GM04503 (cell line): ENCODE data around the gene TRIM2.

Source experiments
- DNase-seq: peaks from one replicate; pipeline ENCODE4 v3.0.0-alpha.2; 2012; ENCODE audit warnings: low read depth

TRIM2 gene

DNA sequence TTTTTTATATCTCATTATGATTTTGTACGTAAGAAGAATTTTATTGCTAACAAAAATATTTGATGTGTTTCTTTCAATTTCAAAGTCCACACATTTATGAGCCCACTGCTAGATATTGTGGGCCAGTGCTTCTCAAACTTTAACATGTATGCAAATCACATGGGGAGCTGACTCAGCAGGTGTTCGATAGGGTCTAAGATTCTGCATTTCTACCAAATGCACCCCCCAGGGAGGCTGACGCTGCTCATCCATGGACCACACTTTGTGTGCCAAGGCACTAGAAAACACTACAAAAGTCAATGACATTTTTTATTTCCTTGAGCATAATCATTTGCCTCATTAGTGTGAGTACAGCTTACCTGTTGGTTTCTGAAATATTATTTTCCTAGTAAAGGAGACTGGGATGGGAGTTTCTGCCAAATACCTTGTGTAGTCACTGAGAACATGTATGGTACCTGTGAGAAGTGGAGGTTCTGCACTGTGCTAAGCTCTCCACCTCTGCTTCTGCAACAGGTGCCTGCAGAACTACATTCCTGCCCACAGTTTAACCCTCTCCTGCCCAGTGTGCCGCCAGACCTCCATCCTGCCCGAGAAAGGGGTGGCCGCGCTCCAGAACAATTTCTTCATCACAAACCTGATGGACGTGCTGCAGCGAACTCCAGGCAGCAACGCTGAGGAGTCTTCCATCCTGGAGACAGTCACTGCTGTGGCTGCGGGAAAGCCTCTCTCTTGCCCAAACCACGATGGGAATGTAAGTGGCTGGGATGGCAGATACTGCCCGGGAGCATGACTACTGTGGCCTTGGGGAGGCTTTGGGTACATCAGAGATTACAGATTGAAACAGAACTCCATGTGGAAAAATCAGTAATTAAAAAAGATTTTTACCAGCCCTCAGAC lies 71.4 kb downstream of the TRIM2 start:
- DNase-seq: no peak

DNA sequence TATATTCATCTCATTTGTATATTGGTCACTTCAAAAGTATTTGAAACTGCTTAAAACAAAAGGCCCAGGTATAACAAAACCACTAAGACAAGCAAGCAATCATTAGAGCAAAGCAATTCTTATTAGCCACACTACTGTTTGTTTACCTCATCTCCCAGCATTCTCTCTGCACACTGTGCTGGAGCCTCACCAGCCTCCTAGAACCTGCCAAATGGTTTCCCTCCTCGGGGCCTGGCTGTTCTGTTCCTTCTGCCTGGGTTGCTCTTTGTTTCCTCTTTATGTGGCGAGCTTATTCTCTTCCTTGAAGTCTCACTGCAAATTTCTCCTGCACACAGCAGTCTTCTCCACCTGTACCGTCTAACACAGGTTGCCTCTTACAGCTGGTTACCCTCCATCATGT lies 72.7 kb downstream of the TRIM2 start:
- DNase-seq: no peak

DNA sequence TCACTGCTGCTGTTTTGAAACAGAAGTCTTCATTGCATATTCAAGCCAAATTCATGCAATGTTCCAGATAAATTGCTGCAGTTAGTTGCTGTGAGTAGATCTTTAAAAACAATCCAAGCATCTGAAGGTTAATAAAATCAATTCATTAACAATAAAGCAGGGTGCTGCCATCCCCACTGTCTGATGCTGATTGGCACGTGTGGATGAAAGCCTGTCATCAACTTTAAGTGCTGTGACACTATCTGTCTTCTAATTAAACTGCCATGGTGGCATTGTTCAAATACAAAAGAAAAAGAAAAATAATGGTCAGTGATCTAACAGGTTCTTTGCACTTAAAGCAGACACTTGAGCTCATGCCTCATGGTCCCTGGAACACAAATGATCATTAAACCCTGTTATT lies 77.2 kb downstream of the TRIM2 start:
- DNase-seq: no peak

DNA sequence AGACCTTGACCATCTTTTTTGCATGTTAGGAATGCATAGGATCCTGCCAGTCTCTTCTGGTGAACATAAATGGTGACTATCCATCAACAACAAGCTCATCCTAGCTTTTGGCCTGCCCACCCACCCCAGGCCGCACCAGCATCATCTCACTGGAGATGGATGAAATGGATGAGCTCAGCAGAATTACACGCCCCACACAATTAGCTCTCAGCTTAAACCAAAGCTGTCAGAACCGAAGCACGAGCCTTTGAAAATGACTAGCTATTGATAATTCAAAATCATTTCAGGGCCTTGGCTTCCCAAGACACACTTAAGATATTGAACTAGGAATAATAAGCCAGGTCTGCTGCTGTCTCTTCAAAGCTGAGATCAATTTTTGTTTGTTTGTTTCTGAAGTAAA lies 77.8 kb downstream of the TRIM2 start:
- no peak for DNase-seq

DNA sequence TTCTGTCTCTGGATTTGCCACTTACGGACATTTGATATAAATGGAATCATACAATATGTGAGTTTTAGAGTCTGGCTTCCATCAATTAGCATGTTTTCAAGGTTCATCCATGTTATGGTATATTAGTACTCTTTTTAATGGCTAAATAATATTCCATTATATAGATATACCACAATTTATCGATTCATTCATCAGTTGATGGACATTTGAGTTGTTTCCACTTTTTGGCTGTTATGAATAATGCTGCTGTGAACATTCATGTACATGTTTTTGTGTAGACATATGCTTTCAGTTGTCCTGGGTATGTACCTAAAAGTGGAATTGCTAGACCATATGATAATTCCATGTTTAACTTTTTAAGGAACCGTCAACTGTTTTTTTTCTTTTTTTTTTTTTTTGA lies 79.0 kb downstream of the TRIM2 start:
- DNase-seq: no peak

DNA sequence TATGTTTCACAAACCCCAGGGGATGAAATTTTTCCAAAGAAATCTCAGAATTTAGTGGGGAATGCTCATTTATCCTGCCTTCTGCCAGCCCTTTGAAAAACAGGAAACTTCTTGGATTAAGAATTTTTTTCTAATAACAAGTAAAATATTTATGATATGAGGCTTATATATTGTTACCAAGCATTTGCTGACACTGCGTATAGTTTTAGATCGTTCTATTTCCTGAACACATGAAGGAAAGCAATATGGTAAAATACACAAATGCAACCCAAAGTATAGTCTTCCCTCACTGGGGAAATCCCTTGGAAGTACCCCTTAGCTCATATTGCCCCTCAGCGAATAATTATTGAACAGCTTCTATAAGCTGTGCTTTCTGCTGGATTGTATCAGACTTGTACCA lies 85.9 kb downstream of the TRIM2 start:
- no peak for DNase-seq

DNA sequence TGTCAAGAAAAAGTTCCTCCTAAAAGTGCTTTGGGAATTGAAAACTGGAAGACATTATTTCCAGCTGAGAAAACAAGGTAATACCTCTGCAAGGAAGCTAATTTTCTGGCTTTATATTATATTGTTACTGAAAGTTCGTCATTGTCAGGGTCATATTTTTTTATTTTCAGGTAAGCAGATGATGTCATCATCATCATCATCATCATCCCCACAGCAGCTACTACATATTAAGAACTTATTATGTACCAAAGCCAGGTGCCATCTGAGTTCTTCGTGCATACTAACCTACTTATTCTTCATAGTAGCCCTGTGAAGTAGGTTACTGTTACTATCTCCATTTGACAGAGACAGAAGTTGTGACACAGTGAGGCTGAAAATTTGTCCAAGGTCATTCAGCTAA lies 87.3 kb downstream of the TRIM2 start:
- DNase-seq: no peak

DNA sequence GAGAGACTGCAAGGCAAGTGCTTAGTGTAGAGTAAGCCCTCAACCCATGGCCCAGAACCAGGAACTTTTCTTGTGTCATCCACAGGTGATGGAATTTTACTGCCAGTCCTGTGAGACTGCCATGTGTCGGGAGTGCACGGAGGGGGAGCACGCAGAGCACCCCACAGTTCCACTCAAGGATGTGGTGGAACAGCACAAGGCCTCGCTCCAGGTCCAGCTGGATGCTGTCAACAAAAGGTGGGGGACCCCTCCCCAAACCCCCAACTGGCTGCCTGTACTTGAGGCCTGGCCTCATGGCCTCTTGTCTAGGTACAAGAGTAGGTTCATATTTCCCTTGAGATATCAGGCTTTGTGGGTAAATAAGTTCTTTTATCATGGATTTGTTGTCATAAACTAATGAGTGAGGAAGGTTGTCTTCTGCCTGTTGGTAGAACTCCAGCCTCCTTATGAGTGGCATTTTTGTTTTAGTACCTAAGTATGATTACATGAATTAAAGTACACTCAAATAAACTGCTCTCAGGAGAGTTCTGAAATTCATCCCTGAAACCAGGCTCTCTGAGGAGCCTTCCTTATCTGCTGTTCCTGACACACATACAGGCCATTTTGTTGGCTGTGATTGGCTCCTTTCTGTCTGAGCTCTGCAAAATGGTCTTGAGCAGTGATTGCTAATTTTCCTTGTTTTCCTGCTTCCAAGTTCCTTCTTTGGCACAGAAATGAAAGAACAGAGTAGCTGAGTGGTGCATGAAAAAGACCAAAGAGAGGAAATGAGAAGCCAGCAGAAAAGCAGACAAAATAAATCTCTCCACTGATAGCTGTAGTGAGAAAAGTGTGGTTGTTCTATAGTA lies 88.9 kb downstream of the TRIM2 start:
- no peak for DNase-seq

DNA sequence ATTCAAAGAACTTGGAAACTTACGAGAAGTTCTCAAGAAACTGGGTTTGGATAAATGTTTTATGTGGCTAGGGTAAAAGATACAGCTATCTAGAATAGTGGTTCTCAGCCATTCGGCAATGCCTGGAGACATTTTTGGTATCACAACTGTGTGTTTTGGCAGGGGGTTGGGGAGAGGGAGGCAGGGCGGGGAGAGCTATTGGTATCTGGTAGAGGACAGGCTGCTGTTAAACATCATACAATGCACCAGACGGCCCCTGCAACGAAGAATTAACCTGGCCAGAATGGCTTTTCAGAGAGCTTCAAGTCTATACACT lies 89.5 kb downstream of the TRIM2 start:
- DNase-seq: no peak

DNA sequence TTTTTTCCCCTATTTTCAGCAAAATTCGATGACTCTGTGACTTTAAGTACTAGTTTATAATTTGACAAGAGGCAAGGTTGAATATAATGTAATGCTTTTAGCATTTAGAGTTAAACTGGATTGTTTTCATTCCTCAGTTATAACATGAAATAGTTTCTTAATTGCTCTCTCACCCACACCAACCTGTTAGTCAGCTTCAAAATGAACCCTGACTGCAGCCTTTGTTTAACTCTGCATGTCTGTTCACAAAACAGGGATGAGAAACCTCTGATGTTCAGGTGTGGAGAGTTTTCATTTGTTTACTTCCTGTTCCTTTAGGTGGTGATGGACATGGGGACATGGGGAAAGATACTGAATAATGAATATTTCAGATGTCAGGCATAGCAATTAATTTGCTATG lies 90.4 kb downstream of the TRIM2 start:
- DNase-seq: peak; percentile 18

DNA sequence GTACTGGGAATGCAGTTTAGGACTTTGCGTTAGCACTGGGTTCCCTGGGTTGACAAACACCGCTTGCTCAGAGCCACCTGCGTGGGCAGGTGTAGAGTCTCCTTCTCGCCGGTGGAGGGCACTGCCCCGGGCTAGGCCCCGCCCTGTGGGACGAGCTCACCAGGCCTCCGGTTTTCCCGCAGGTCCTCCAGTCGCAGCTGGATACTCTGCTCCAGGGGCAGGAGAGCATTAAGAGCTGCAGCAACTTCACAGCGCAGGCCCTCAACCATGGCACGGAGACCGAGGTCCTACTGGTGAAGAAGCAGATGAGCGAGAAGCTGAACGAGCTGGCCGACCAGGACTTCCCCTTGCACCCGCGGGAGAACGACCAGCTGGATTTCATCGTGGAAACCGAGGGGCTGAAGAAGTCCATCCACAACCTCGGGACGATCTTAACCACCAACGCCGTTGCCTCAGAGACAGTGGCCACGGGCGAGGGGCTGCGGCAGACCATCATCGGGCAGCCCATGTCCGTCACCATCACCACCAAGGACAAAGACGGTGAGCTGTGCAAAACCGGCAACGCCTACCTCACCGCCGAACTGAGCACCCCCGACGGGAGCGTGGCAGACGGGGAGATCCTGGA lies 91.0 kb downstream of the TRIM2 start:
- DNase-seq: no peak

DNA sequence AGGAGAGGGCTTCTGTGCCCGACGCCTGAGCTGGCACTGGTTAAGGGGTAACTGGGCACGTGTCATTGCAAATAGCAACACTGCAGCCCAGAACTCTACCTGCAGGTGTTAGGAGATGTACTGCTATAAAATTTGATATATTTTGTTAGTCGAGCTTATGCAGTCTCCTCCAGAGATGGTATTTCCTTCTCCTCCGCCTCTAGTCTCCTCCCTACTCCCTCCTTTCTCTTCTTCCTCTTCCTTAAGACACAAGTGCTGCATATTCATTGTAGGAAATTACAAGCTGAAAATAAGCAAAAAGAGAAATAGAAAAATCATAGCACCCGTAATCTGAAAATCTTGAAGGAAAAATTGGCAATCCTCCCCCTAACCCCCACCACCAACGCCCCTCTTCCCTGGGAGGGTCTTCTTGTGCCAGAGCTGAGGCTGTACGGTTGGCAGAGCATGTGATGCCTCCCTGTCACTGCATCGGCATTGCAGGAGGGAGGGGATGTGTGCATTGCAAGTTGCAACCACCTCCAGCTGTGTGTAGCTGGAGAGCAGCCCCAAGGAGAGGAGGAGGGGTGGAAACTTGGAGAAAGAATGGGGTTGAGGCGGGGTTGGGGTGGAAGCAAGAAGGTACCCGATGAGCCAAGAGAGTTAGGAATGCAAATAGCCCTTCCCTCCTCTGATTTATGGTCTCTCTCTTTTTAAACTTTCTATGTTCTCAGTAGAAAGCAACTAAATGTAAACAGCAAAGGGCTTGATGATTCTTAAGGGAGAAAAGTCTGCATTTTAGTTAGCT lies 92.0 kb downstream of the TRIM2 start:
- peak; percentile 59 for DNase-seq

DNA sequence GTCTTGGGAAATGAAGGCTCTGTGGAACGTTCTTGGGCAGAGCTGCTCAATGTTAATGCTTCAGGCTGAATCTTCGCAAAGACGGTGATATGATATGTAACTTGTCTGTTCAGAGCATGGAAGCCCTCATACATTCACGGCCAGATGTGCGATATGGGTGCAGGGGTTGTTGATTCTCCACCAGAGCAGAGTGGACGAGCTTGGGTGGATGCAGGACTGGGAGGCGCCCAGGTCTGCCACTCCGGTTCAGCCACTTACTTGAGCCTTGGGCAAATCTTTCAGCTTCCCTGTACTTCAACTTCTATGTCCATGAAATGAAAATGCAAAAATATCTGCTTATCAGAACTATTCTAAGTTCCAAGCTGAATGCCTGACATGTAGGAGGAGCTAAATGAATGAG lies 92.9 kb downstream of the TRIM2 start:
- no peak for DNase-seq

DNA sequence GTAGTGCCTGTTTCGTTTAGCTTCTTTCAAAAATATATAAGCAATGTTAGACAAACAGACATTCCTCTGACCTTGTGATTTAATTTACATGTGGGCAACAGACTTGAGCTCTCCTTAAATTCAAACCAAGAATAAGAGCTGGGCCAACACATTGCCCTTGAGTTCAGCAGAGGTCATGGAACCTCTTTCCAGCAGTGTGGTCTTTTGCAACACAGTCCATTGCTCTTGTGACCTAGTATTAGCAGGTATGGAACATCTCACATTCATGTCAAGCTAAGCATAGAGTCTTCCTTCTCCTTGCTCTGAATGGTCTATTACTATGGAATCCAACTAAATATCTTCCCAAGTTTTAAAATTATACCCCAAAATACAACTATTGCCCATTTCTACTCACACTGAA lies 106.5 kb downstream of the TRIM2 start:
- no peak for DNase-seq

DNA sequence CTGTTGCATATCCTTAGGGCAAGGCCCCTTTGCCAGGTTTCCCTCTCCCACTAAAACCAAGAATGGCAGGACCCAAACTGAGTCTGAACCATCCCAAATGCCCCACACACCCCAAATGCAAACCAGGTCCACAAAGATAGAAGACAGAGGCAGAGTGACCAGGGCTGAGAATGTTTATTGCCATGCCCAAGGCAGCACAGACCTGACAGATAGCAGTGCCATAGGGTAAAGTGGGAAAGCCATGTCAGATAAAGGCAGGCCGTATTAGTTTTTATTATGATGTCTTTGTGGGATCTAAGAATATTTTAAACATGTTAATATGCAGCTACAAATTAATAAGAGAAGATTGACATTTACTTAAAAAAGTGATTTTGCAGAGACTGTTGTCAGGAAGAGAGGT lies 110.7 kb downstream of the TRIM2 start:
- DNase-seq: no peak

DNA sequence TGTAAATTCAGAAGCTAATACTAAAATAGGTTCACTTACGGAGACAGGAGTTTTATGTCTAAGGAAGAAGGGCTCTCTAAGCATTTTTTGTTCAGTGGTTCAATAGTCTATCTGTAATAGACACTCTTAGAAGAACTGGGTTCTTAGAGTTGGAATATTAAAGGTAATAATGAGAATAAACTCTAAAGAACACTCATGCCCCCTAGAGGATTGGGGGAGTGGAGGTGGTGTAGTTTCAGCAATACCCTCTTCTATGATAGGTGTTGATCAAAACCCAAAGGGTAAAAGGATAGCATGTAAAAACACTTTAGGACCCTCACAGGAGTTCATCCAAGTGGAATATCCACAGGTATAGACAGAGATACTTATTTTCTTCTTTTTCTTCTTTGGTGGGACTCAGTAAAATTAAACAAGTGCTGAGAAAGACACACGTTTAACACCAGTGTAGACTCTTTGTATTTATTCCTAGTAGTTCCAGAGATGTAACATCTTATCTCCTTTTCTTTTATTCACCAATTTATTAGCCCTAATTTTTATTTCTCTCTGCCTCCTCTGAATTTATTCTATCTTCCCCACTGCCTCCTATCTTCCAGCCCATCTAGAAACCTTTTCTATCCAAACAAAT lies 114.6 kb downstream of the TRIM2 start:
- DNase-seq: no peak

DNA sequence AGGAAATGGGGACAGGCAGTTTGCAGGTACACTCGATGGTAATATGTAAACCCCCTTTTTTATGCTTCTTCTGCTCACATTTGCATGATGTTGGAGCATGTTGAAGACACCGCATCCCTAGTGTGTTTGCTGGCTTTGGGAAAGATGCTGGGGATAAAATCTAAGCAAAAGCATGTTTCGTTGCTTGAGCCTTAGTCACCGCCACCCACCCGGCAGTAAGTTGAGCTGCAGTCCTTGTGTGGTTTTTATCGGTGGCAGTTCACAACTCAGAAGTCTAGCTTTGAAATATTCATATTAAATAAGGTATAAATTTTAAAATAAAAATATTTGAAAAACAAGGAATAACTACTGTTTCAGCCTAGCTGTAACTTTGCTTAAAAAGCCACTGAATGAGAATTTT lies 118.5 kb downstream of the TRIM2 start:
- no peak for DNase-seq

DNA sequence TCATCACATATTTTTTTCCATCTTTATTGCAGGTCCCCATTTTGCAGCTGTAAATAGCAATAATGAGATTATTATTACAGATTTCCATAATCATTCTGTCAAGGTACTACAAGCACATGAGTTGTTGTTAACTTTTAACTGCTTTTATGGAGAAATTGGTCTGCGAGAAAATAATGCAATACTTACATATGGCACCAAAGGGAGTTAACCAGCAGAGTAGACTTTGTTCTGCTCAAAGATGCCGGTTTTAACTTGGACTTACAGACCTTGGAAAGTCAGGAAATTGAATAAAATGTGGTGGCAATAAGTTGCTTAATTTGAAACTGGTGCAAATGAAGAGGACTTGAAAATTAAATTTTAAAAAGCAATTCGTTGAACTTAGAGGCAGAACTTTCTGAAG lies 119.8 kb downstream of the TRIM2 start:
- DNase-seq: no peak

DNA sequence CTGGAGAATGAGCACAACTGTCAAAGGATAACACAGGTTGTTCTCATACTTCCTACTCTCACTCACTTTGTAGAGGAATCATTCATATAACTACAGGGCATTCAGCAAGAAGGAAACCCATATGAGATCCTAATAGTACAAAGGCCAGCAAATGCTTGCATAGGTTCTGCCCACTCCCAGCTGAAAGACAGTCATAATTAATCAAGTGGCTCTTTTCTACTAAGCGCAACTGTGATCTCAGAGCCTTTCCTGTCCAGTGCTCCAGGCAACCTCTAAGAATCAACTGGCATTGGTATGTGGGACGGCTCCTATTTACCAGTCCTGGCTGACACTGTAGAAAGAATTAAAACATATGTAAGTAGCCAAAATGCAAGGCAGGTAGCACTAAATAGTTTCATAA lies 121.3 kb downstream of the TRIM2 start:
- no peak for DNase-seq

DNA sequence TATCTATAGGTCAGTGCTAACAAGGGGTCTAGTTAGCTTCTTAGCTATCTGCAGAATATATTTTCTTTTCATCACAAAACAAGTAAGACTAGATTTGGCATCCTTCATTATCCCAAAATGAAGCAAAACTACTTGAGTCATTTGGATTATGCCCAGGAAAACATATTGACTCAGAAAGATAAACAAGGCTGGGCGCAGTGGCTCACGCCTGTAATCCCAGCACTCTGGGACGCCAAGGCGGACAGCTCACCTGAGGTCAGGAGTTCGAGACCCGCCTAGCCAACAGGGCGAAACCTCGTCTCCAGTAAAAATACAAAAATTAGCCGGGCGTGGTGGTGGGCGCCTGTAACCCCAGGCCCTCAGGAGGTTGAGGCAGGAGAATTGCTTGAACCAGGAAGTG lies 122.3 kb downstream of the TRIM2 start:
- DNase-seq: no peak

DNA sequence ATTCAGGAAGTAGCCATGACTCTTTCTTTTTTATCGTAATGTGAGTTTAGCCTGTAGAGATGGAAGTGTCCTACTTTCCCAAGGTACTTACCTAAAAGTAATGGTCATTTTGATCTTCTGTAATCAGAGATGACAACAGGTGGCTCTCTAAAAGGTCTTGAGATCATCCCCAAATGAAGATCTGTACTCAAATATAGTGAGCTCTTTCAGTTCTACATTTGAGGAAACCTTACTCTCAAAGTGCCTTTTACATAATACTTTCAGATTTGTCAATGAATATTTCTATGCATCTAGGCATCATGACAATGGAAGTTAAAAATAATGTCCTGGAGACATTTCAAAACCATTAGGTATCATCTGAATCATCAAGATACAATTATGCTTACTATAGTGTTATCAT lies 123.0 kb downstream of the TRIM2 start:
- DNase-seq: no peak

DNA sequence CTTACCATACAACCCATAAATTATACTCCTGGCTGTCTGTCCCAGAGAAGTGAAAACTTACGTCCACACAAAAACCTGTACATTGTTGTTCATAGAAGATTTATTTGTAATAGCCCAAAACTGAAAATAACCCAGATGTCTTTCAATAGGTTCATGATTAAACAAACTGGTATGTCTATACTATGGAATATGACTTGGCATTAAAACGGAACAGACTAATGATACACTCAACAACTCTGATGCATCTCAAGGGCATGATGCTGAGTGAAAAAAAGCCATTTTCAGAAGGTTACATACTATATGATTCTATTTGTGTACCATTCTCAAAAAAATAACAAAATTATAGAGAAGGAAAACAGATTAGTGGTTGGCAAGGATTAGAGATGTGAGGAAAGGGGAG lies 128.7 kb downstream of the TRIM2 start:
- DNase-seq: no peak
